HG02678 (cell line): Measurements from ENCODE around the gene DPF3.
"Not testable (repeated sequence)": the region's sequence is repeated elsewhere in the genome, so short reads cannot be mapped to it uniquely, and the experiment has no call there.

Experiments used
- ATAC-seq: cut with Tn5 transposase; IDR thresholded peaks from one replicate; pipeline ENCODE4 v1.9.1; 2021; ENCODE audit warnings: mild to moderate bottlenecking, moderate library complexity; ENCODE audit not compliant: unreplicated experiment

Gene DPF3

GRCh38 chr14:72776701-72777261 lies 117.1 kb downstream of the DPF3 start:
- ATAC-seq, result no peak

DNA sequence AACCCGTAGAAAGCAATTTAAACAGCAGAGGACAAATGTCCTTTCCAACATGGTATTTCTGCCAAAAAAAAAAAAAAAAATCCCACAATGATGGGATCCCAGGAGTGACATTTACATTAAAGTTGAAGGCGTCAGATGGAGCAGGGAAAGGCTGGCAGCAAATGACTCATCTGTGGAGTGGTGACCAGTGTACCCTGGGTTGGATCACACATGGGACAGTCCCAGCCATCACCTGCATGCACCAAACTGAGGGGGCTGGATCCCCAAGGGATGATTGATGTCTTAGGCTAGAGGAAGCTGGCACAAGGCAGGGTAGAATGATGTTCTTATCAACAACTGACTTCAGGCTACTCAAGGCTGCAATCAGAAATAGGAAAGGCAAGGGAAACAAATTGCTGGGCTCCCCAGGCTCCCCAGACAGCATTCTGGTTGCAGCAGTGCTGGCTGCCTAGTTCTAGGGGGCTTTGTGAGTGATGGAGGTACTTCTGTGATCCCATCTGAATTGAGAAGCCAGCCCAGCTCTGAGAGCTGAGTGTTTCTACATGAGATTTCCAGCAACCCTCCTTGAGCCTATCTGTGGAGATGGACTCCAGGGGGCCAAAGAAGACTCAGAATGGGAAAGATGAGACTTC lies 117.9 kb downstream of the DPF3 start:
- ATAC-seq, result no peak

GRCh38 chr14:72774894-72775620 lies 118.8 kb downstream of the DPF3 start:
- ATAC-seq, result no peak

DNA sequence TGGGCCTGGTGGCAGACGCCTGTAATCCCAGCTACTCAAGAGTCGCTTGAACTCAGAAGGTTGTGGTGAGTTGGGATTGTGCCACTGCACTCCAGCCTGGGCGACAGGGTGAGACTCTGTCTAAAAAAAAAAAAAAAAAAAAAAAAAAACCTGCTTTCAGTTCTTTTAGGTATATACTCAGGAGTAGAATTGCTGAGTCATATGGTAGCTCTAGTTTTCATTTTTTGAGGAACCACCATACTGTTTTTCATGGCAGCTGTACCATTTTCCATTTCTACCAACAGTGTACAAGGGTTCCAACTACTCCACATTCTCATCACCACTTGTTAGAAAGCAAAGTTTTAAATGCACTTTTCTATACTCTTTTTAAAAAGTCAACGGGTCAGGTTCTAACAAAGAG lies 119.8 kb downstream of the DPF3 start:
- no peak for ATAC-seq

GRCh38 chr14:72771561-72771960 lies 122.3 kb downstream of the DPF3 start:
- ATAC-seq, result no peak

GRCh38 chr14:72766296-72766695 lies 127.6 kb downstream of the DPF3 start:
- no peak for ATAC-seq

GRCh38 chr14:72763892-72764291 lies 130.0 kb downstream of the DPF3 start:
- ATAC-seq, result no peak

GRCh38 chr14:72759670-72760069 lies 134.2 kb downstream of the DPF3 start:
- no peak for ATAC-seq

- no peak for ATAC-seq
Measured at GRCh38 chr14:72758993-72759392, 134.9 kb downstream of the DPF3 start.

DNA sequence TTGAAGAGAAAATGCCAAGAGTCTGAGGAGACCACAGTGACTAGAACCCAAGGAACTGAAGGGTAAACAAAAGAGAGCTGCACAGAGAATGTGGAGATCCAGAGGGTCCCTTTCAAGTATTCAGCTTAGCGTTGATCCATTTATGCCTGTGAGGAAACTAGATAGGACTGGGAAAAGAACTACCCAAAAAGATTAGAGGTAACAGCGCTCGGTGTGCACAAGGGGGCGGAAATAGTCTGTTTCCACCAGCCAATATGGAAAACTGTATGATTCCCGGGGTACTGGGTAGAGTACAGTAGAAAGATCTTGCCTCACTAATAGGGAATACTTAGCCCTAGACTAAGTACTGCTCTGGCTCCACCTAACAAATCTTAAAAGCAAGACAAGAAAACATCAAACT lies 135.5 kb downstream of the DPF3 start:
- no peak for ATAC-seq

- no peak for ATAC-seq
Measured at GRCh38 chr14:72756967-72757366, 136.9 kb downstream of the DPF3 start.

DNA sequence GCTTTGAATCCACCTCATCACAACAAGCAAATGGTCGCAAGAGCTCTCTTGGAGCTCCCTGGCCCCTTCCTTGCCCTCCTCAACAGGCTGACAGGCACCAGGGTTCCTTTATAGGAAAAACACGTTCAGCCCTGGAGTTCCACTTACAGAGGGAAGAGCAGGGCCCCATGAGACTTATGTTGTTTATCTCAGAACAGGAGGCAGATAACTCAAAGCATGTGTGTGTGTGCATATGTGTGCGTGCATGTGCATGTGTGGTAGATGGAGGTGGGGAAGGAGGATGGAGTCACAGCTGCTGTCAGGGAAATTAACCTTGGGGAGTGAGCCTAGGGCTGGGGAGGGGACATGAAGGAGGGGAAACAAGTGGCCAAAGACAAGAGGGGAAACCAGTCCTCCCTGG lies 138.1 kb downstream of the DPF3 start:
- ATAC-seq, result no peak

DNA sequence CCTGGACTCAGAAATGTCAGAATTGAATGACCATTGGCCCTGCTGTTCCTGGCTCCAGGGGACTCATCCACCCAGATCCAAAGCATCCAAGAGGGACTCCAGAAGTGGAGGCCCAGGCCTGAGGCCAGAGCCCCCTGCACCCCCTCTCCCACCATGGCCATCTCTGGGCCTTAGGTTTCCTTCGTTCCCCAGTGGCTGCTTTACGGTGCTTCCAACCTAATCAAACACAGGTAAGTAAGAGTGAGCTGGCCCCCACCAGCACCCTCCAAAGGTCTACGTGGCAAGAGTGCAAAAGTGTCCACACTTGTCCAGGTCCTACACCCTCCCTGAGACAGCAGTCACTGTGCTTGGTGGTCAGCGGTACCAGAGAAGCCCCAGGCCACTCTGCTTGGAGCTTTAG lies 139.0 kb downstream of the DPF3 start:
- no peak for ATAC-seq

- ATAC-seq, result no peak
Measured at GRCh38 chr14:72753879-72754400, 140.0 kb downstream of the DPF3 start.

DNA sequence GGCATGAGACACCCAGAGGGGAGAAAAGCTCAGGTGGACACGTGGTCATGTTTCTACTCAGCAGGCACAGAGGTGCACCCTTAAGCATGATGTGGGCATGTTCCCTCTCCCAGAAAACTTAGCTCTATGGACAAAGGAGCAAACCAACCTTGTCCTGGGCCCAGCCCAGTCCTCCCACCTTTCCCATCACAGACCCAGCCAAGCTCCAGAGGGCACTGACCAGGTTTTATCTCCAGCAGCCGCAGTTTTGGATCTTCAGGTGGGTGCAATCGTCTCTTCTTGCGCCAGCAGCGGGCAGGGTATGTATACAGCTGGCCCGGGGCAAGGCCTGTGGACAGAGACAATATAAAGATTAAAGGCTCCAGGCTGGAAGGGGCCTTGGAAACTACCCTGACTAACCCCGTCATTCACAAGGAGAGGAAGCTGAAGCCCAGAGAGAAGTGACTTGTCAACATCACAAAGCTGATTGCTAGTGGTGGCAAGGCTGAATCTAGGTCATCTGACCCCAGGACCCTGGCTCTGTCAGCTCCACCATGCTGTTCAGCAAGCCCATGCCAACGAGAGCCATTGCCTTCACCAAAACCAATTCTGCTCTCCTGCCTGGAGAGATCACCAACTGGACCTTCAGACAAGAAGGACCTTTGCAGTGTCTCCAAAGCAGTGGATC lies 140.7 kb downstream of the DPF3 start:
- ATAC-seq, result no peak

DNA sequence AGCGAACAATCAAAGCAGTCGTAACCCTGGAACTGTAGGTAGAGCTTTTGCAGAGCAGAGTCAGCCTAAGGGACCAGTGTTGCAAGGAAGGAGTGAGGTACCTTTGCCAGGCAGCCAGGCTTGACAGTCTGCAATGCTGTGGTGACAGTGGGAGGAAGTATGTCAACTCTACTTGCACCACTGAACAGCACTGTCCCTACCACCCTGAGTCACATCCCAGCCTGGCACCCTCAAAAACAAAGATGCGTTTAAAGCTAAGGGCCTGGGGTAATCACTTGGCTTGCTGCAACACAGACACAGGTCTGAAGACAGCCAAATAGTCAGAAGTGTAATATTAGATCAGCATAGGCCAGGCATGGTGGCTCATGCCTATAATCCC lies 141.9 kb downstream of the DPF3 start:
- ATAC-seq, result no peak

DNA sequence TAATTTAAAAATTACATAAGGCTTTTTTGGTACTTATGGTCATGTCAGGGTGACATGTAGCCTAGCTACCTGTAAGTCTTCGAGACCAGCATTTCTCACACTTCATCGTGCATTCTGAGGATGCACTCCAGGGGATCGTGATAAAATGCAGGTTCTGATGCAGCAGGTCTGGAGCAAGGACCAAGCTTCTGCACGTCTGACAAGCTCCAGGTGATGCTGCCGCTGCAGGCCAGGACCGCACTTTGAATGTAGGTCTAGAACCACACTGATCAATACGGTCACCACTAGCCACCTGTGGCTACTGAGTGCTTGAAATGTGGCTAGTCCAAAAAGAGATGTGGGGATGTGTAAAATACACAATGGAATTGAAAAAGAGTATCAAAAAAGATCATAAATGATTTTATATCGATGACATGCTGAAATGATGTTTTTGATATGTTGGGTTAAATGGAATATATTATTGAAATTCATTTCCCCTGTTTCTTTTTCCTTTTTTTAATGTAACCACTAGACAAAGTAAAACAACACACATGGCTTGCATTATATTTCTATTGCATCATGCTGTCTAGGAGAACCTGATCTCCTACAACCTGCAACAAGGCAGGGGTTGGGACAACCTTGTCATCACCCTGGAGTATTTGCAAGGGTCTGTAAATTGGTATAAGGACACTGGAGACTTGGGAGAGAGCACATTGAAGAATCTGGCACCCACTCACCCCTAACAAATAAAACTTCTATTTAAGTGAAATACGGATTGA lies 142.4 kb downstream of the DPF3 start:
- ATAC-seq, result no peak

DNA sequence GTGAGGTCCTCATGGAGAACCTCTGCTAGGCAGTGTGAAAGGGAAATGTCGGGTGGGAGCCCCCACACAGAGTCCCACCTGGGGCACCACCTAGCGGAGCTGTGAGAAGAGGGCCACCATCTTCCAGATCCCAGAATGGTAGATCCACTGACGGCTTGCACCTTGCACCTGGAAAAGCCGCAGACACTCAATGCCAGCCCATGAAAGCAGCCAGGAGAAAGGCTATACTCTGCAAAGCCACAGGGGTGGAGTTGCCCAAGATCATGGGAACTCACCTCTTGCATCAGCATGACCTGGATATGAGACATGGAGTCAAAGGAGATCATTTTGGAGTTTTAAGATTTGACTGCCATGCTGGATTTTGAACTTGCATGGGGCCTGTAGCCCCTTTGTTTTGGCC lies 145.0 kb downstream of the DPF3 start:
- ATAC-seq, result not testable (repeated sequence)

DNA sequence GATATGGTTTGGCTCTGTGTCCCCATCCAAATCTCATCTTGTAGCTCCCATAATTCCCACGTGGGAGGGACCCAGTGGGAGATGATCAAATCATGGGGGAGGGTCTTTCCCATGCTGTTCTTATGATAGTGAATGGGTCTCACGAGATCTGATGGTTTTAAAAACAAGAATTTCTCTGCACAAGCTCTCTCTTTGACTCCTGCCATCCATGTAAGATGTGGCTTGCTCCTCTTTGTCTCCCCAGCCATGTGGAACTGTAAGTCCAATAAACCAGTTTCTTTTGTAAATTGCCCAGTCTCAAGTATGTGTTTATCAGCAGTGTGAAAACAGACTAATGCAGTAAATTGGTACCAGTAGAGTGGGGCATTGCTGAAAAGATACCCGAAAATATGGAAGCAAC lies 146.2 kb downstream of the DPF3 start:
- no peak for ATAC-seq

DNA sequence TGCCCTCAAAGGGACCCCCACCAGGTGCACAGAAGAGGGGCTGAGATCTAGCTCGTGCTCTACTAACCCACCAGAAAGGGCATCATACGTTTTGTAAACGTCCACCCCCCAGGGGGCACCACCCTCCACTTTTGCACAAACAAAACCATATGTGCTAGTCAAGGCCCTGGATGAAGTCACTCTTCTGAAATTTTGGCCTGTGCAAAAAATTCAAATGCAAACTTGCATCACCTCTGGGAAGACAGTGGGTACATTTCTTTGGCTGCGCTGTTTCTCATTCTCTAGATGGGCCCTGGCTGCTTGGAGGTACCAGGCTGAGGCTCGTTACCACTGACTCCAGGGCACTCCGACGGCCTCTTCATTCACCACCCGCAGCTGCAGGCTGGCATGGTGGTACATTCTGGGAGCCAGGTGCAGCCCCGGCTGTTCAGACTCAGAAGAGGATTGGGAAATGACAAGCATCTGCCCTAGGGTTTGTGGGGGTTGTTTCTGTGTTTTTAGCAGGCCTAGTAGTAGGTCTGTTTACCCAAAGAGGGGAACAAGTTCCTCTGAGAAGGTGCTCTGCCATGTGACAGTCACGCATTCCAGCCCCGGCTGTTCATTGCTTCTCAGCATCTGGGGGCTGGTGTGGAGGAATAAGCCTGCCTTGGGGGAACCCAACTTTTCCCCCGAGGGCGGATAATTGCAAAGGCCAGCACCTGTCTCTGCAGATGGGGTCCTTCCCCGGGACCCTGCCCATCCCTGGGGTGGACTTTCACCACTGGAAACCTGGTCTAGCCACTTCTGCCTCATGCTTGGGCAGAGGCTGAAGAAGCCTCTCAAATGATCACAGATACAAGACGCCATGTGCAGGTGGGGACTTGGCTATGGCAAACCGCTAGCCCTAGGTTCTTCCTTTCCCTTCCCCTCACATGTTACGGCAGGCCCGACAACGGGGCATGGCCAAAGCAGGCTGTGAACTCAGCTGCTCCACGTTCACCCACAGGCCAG lies 147.6 kb downstream of the DPF3 start:
- no peak for ATAC-seq
